Right renal cortex interstitium (tissue), 3 donors: ENCODE data around the gene VSIG10L2. TPM values are rescaled to one million over a fixed set of nuclear protein-coding genes. Genes with fewer than 3 reads are reported as not detected.
"Not testable (repeated sequence)": the region's sequence is repeated elsewhere in the genome, so short reads cannot be mapped to it uniquely, and the experiment has no call there.

ENCODE experiments used
- DNase-seq, 3 donors: peaks; one replicate each; pipeline ENCODE4 v3.0.0-alpha.2; 2013; ENCODE audit warnings: low read depth in 3 of 3, low spot score in 2 of 3
- polyA plus RNA-seq, 3 donors: library from polyadenylated mRNA; unstranded; fragments of 120-200 nt; gene quantifications; one replicate each; pipeline ENCODE4 v1.2.1, GENCODE V29; 2013; ENCODE audit not compliant: insufficient read length in 3 of 3

The VSIG10L2 gene
- polyA plus RNA-seq, 3 donors: not detected

DNA sequence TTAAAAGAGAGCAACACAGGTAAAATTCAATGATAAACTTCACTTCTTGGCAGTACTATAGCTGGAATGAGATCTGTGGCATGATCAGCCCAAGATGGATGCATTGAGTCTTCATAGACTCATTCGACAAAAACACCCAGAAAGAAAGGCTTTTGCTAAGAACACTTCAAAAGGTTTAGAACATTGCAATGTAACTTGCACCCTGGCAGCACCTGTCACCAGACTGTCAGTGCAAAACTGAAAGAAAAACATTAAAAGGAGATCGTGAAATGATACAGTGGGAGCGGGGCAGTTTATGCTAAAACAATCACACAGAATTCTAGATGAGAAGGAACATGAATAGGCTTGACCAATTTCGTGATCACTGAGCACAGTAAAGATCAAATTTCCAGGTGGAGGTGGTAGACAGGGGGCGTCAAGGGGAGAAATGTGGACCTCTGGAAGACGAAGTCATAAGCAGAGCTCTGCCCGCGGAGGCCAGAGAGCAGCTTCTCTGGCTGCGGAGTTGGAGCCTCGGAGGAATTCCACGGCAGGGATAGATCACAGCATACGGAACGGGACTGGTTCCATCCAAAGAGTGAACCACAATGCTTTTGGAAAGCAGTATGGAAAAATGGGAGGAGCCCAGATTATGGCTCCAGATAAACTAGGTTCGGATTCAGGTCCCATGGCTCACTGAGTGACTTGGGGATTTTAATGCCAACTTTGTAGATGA is 11.9 kb downstream of the VSIG10L2 start:
- DNase-seq: no peak

DNA sequence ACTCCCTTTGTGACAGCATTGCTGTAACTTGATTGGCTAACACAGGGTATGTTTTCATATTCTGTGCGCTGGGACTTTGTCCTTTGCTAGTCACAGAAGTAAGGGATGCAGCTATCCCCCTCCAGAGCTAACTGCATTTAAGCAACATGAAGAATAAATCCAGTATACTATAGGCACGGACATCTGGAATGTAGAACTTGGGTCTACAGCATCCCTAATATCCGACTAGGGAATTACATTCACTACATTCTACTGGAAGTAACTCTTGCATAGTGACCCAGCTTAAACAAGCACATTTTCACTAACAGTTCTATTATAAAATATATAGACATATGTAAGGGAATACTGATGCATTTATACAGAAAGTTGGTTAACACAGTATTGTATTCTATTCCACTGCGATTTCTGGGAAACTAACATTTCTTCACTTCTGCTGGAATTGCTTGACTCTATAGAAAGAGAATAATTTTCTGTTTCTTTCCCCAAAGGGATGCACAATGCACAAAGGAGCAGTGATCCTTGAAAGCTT is 13.1 kb downstream of the VSIG10L2 start:
- no peak for DNase-seq

DNA sequence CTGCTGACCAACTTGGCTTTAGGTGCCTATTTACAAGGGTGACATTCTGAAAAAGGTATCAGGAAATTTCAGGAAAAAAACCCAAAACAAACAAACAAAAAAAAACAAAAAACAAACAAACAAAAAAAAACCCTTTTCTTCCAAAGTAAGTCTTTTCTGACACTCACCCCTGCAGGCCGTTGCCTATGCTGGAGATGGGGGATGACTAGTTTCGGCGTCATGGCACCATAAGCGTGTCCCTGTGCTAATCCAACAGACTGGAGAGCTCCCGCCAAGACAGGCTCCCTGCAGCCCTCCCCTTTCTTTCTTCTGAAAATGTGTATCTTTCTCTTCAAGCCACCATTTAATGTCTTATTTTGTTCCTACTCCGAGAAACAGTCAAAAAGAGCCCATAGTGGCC is 13.7 kb downstream of the VSIG10L2 start:
- DNase-seq: no peak

DNA sequence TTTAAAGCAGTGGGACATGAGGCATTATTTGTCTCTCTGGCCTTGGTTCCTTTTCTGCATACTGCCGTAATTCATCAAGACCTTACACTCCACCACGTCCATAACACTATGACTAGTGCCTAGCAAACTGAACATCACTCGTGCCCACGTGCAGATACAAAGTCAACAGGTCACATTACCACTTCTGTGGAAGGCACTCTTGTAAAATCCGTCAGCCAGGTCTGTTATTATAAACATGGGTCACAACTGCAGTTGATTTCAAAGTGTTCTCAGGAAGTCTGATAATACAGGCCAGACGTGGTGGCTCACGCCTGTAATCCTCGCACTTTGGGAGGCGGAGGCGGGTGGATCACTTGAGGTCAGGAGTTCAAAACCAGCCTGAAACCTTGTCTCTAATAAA is 14.1 kb downstream of the VSIG10L2 start:
- no peak for DNase-seq

DNA sequence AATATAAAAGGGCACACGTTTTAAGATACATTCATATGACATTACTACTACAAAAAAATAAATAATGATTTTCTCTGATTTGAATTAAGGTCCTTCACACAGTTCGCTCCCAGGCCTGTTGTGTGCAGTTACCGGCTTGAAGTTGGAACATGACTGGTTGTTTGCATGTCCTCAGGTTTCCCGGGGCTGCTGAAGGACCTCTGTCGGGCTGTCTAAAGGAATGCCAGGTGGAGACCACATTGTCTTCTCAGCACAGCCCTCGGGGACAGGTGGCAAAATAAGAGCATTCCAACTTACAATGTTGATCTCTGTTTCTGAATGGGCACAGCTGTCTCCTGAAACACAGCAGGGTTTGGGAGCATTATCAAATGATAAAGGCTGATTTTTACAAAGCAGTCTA is 14.9 kb downstream of the VSIG10L2 start:
- DNase-seq: no peak

DNA sequence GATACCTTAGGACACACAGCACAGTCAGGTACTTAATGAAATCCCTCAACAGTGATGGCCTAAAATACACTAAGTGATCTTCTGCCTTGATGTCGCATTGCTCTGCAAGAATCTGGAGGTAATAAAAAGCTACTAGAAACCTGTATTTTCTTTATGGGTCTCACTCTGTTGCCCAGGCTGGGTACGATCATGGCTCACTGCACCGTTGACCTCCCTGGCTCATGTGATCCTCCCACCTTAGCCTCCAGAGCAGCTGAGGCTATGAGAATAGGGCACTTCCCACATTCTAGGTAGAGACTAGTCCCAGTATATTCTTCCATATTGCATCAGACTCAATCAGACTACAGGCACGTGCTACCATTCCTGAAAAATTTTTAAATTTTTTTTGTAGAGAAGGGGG is 21.7 kb downstream of the VSIG10L2 start:
- DNase-seq: no peak

DNA sequence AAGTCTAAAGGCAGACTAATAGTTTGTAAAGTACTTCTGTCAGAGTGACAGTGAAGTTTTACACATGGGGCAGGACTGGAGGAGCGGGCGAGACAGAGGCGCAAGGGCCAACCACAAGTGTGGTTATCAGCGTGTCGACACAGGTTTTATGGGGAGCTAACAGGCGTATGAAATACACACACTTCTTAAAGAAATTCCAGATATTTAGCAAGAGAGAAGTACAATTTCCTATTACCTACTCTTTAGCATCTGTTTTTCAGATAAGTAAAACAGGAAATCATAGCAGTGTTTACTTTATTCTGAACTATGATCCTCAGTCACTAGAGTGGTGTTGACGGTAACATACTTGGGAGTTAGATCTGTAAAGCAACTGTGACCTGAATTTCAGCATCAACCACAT is 22.5 kb downstream of the VSIG10L2 start:
- no peak for DNase-seq

DNA sequence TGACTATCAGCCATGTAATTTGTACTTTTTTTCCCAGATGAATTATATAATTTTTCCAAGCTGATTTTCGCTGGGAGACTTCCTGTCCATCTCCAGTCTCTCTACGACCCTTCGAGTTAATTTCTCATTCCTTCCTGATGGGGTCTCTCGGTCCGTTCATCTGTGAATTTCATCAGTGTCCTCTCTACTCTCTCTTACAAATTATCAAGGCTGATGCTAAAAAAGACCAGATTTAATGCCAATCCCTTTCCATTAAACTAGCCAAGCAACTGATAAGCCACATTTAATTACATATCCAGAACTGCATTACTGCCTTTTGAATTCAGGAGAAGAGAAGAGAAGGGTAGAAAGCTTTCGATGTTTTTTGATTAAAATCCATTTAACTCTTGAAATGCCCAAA is 25.8 kb downstream of the VSIG10L2 start:
- no peak for DNase-seq

DNA sequence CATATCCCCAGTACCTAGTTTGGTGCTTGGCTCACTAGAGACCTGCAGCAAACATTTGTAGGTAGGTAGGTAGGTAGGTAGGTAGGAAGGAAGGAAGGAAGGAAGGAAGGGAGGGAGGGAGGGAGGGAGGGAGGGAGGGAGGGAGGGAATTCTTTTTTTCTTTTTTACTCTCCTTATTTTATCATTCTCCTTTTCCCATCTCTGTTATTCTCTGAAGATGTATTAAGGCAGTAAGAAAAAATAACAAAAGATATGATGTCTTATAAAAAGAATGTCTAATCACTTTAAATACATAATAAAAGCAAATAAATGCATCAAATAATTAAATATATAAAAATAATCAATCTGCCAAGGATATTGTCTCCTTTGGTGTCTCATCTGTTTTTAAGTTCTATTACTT is 28.4 kb downstream of the VSIG10L2 start:
- DNase-seq: no peak

DNA sequence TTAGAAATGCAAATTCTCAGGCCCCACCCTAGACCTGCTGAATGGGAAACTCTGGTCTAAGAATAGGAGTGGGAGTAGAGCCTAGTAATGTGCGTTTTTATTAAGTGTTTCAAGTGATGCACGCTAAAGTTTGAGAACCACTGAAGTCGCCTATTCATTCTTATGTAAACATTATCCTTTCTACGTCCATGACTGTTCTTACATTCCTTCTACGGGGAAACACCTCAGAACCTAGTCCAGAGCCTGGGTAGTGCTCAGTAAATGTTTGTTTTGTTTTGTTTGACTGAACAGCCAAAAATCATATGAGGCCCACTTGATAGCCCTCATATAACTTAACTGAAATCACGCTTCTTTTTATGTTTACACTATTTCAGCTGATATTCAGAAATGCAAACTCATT is 29.8 kb downstream of the VSIG10L2 start:
- no peak for DNase-seq

DNA sequence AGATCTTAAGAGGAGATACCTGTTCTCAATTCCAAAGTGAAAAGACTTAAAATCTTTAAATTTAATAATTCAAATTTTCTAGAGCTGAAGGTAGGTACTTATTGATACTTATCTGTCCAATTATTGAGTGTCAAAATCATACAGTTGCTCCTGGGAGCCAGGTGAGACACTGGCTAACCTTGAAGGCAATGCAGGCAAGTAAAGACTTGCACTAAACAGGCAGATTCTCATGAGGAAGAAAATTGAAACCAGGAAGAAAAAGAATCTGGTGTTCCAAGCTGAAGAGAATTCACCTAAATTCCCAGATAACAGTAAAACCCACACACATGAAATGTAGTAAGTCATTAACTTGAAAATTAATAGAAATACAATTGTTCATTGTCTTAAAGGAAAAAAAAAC is 30.3 kb downstream of the VSIG10L2 start:
- no peak for DNase-seq

DNA sequence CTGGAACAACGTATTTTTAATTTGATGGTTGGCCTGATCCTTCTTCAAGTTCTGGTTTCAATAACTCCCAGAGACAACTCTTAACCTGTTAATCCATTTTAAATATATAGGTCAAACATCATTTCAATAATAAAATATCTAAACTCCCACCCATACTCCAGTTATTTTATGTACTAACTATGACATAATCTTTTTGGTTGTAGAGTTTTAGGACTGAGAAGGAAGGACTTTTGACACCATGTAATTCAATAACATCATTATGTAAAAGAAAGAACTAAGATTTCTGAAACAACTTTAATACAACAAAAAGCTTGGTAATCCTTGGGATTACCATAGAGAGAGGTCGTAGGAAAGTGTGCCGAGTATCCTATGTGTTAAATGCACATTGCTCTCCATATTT is 31.5 kb downstream of the VSIG10L2 start:
- DNase-seq: no peak

DNA sequence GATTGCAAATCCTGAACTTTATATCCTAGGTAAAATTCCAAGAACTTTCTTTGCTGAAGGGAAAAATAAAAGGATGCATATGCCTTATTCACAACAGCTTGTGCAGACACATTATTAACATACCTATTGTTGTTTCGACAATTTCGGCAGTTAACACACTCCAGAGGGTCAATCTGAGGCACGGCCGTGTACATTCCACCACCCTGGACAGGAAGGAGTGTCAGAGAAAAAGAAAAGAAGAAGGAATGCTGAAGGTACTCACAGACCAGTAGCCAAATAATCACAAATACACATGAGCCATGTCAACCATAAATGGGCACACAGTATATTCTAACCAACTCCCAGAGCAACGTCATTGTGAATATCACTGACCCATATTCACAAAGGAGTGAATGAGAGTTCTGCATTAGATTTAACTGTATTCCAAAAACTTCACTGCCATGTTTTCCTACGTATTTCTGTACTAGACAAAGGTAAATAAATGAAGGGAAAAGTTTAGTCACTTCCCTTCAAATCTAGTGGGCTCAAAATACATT is 32.4 kb downstream of the VSIG10L2 start:
- no peak for DNase-seq

DNA sequence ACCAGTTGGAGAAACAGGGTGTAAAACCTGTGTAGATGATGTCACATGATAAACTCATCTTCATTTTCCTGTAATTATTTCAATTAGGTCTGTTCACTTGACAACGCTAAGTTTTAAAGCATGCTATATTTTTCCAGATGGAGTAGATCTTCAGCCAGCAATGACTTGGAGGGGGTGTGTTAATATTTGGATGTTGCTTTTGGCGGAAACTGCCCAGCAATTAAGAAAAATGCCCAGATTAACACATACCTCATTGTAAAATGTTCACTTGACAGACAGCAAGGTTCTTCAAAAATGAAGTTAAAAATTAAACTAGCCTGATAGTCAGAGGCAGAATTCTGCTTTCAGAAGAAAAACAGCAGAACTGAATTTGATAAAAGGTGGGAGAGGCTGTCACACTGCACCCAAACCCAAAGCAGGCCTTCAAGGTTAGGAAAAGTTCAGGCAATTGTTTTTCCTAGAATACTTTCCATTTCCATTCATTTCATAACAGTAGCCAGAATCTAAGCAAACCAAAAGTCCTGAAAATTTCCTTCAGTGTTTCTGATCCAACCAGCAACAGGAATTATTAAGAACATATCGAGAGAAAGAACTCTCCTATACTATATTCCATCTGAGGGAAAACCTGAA is 33.0 kb downstream of the VSIG10L2 start:
- DNase-seq: no peak

DNA sequence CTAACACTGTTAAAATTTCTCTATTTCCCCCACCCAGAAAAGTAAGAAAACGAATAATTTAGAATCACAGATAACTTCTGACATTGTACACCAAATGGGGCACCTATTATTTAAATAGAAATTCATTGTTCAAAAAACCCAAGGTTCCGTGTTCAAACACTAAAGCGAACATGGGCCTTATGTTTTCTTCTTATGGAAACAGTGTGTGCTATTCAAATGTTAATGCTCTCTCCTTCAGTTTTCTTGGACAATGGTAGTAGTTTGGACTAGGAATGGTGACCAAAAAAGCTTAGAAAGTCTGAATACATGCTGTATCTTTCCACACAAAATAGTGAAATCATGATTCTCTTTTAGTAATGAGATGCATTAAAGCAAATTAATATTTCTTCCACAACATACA is 33.7 kb downstream of the VSIG10L2 start:
- DNase-seq: no peak

DNA sequence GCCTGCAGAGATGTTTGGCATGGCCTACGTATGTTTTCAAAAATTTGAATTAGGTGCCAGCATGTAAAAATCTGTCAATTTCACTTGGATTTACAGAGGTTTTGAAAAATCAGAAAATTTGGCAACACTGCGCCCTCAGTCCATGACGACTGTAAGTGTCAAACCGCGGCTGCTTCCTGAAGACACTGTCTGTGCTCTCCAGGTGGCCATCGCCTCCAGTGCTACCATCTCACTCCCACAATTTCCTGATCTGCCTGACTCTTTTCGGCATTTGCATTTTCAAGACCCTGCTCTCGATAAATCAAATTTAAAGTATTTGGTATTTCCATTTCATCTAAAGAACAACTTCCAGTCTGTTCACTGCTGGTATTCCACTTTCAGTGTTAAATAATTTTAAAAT is 34.6 kb downstream of the VSIG10L2 start:
- DNase-seq: no peak

DNA sequence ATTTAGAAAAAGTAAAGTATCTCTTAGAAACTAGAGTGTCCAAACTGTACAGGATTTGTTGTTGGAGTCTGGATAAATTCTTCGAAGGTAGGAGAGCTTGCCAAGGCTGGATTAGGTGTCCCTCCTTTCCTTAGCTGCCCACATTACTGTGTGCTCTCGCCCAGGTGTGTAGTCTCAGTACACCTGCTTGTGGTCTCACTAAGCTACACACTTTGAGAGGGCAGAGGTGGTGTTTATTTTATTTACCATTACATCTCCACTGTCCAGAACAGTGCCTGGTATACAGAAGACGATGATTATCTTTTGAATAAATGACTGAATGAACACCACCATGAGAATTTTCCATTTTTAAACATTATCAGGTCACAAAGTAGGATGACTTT is 36.5 kb downstream of the VSIG10L2 start:
- no peak for DNase-seq

DNA sequence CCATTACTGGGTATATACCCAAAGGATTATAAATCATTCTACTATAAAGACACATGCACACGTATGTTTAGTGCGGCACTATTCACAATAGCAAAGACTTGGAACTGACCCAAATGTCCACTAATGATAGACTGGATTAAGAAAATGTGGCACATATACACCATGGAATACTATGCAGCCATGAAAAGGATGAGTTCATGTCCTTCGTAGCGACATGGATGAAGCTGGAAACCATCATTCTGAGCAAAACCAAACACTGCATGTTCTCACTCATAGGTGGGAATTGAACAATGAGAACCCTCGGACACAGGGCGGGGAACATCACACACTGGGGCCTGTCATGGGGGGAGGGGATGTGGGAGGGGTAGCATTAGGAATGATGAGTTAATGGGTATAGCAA is 40.1 kb downstream of the VSIG10L2 start:
- not testable (repeated sequence) for DNase-seq

DNA sequence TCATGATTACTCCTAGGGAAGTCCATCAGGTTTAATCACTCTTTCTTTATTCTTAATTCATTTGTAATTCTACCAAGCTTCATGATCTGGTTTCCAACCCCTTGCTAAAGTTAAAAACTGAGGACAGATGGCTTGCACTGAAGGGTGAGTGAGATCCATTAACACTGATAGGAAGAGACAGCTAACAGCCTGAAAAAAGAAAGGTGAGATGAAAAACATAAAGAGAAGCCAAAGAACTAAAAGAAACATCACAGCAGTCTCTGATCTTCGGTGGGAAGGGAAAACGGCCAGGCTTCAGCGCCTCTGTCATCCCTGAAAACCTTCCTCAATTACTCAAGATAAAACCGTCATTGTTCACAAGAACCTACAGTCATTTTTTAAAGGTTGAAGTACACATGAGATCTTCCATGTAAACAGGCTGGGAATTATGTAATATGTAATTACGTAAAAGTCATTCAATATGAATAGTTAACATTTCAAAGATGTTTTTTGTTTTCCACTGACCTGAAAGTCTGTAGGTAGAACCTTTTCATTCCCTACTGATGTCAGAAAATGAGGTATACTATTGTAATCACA is 41.3 kb downstream of the VSIG10L2 start:
- DNase-seq: no peak

DNA sequence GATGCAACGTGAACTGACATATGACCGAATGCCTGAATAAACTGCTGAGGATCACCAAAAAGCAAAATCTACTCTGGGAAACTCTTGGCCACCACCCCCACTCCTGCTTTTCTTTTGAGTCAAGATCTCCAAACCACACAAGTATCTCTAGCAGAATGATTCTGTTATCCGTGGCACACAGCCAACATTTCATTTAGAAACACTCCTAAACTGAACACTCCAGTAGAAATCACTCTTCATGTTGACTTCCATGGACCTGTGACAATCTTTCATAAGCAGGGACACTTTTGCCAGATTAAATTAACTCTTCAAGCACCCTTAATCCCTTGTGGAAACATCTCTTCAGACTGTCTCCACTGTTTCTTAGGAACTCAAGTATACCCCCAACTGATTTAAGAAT is 44.4 kb downstream of the VSIG10L2 start:
- no peak for DNase-seq

DNA sequence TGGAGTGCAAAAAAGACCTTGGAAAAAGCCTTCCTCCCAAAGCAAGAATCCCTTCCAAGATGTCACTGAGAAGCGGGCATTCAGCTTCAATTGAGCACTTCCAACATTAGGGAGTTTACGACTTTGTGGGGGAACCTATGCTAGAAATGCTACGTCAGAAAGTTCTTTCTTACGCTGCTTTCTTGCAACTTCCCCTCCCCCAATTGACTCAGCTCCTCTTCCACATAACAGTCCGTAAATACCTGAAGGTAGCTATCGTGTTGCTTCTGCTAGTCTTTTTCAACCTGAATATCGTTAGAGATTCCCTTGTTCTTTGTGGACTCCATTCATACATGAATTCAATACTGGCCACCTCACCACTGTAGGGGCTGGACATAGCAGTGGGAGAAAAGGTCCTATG is 47.0 kb downstream of the VSIG10L2 start:
- DNase-seq: no peak

DNA sequence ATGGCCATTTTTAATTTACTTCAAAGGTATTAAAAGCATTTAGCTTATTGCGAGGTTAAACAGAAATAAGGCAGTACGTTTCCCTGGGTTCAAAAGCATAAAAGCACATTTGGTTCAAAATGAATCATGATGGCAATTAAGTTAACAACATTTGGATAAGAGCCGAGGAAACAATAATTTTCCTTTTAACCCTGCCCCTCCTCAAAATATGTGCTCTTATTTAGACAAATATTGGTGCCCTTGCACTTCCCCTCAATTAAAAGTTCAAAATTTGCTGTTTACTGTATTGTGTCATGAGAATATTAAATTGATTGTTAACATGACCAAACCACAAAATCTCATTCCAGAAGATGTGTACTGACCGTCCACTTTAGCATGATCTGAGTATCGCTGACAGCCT is 48.7 kb downstream of the VSIG10L2 start:
- DNase-seq: peak in 2 of 3 donors; percentile 21 to 31
